Measurements from ENCODE around the gene KAZN.

The KAZN gene

DNA sequence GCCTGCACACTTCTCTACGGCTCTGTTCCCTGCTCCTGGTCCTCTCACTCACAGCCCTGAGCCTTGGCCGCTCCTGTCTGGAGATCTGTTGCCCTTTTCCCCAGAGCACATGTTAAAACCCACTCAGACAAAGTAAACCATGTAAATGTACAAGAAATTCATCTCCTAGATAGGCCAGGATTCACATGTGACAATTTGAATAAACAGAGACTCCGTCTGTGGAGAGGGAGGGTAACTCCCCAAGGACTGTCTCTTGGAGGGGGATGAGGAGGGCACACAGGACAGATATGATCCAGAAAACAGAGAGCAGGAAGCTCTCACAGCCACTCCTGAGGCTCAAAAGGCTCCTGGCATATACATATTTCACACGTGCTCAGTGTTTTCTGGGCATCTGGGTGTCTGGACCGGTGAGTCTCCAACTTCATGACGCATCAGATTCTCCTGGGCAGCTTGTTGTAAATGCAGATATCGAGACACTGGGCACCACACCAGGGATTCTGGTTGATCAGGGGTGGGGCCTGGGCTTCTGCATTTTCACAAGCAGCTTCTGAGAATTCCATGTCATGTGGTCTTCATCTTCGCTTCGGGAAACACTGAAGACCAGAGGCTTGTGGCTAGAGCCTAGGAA lies 6.4 kb upstream of the KAZN start:
- no peak overlapping the region for H3K9ac ChIP-seq (ENCODE audit: low read depth, low read length)

DNA sequence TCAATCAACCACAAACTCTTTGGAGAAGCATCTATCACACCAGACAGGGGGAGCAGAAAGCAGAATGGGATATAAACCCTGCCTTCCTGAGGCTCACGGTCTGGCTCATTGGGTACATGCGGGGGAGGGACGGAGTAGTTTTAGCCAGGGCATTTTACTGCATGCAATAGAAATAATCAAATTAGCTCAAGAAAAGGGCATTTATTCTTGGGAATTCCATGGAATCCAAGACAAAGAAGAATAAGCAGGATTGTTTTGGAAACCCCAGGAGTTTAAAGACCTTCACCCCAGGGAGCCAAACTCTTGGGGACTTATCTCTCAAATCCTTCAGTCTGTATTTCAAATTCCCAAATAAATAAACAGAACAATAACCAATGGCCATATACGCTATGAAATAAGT lies 5.2 kb upstream of the KAZN start:
- Histone ChIP-seq H3K4me3 (ENCODE audit: low read depth, low read length) (peak overlapping the region; percentile 6), H3K36me3 (ENCODE audit: control insufficient read depth, insufficient read depth, low read length) (no peaks in the 10 kb centered on the region), H3K27me3 (ENCODE audit: control insufficient read depth, insufficient read depth, low read length) (peaks cover 24% of the 10 kb centered on the region), H3K9ac (ENCODE audit: low read depth, low read length) (no peak overlapping the region), H3K9me3 (ENCODE audit: control insufficient read depth, insufficient read depth, low read length) (no peaks in the 10 kb centered on the region), H3K4me1 (ENCODE audit: control insufficient read depth, insufficient read depth, low read length) (peaks cover 35% of the 10 kb centered on the region)

More for the DNA sequence above, 6.4 kb upstream of the KAZN start:
- Histone ChIP-seq H3K27me3 (ENCODE audit: control insufficient read depth, insufficient read depth, low read length) (peaks cover 24% of the 10 kb centered on the region), H3K36me3 (ENCODE audit: control insufficient read depth, insufficient read depth, low read length) (no peaks in the 10 kb centered on the region), H3K9me3 (ENCODE audit: control insufficient read depth, insufficient read depth, low read length) (no peaks in the 10 kb centered on the region), H3K4me1 (ENCODE audit: control insufficient read depth, insufficient read depth, low read length) (peaks cover 33% of the 10 kb centered on the region), H3K4me3 (ENCODE audit: low read depth, low read length) (no peak overlapping the region)

DNA sequence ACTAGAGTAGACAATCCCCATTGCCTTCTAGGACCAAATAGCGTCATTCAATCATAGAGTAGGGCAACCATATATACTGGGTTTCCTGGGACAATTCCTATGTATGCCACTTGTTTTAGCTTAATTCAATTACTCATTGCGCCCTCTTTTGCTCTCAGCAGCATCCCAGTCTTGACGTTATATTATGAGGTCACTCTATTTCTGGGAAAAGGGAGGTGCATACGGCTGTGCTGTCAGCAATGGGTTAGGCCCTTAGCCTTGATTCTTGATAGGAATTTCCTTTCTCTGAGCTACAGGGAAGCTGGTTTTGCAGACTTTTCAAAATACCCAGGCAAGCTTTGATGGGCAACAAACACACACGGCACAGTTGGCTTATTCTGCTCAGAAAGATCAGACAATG lies 4.4 kb upstream of the KAZN start:
- peaks cover 24% of the 10 kb centered on the region for H3K27me3 ChIP-seq (ENCODE audit: control insufficient read depth, insufficient read depth, low read length)
- H3K36me3 ChIP-seq (ENCODE audit: control insufficient read depth, insufficient read depth, low read length): no peaks in the 10 kb centered on the region
- no peak overlapping the region for H3K9ac ChIP-seq (ENCODE audit: low read depth, low read length)
- no peak overlapping the region for H3K4me3 ChIP-seq (ENCODE audit: low read depth, low read length)
- peaks cover 35% of the 10 kb centered on the region for H3K4me1 ChIP-seq (ENCODE audit: control insufficient read depth, insufficient read depth, low read length)
- no peaks in the 10 kb centered on the region for H3K9me3 ChIP-seq (ENCODE audit: control insufficient read depth, insufficient read depth, low read length)

DNA sequence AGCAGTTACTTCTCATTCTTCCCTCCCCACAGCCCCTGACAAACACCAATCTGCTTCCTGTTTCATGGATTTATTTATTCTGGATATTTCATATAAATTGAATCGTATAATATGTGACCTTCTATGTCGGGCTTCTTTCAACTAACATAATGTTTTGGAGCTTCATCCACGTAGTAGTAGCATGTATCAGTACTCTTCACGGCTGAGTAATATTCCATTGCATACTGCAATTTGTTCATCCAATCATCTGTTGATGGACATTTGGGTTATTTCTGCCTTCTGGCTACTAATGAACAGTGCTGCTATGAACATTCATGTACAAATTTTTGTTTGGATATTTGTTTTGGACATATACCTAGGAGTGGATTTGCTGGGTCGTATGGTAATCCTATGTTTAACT lies 1.9 kb upstream of the KAZN start:
- H3K4me1 ChIP-seq (ENCODE audit: control insufficient read depth, insufficient read depth, low read length): peaks cover 47% of the 10 kb centered on the region
- no peaks in the 10 kb centered on the region for H3K9me3 ChIP-seq (ENCODE audit: control insufficient read depth, insufficient read depth, low read length)
- H3K36me3 ChIP-seq (ENCODE audit: control insufficient read depth, insufficient read depth, low read length): no peaks in the 10 kb centered on the region
- no peak overlapping the region for H3K9ac ChIP-seq (ENCODE audit: low read depth, low read length)
- peaks cover 31% of the 10 kb centered on the region for H3K27me3 ChIP-seq (ENCODE audit: control insufficient read depth, insufficient read depth, low read length)
- H3K4me3 ChIP-seq (ENCODE audit: low read depth, low read length): no peak overlapping the region

DNA sequence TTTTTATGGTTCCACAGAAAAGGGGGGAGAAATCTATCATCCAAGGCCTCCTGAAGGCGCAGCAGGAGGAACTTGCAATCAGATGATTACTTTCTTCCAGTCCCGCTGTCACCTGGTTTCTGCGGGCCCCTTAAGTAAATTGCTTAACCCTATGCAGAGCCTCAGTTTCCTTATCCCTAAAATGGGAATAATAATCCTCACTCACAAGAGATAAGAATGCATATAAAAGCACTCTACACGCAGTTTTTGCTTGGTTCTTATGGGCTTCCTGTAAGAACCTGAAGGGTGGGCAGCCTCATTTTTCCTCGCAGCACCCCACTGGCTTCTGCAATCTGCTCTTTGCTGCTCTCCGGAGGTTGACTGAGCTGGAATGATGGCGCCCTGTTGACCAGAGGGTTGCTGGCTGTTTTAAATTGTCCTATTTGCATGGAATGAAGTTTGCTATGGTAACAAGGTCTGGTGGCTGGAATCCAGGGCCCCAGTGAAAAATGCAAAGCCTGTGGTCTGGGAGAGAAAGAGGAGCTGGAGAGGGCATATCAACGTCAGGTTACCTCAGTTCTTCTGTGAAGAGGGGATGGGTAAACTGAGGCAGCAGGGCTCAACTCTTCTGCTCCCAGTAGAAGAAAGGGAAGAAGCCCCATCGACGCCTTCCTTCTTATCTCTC lies 1.0 kb upstream of the KAZN start:
- H3K27me3 ChIP-seq (ENCODE audit: control insufficient read depth, insufficient read depth, low read length): peaks cover 23% of the 10 kb centered on the region
- H3K9ac ChIP-seq (ENCODE audit: low read depth, low read length): no peak overlapping the region
- H3K36me3 ChIP-seq (ENCODE audit: control insufficient read depth, insufficient read depth, low read length): no peaks in the 10 kb centered on the region
- H3K4me3 ChIP-seq (ENCODE audit: low read depth, low read length): peak overlapping the region; percentile 75
- H3K9me3 ChIP-seq (ENCODE audit: control insufficient read depth, insufficient read depth, low read length): no peaks in the 10 kb centered on the region
- peaks cover 46% of the 10 kb centered on the region for H3K4me1 ChIP-seq (ENCODE audit: control insufficient read depth, insufficient read depth, low read length)

DNA sequence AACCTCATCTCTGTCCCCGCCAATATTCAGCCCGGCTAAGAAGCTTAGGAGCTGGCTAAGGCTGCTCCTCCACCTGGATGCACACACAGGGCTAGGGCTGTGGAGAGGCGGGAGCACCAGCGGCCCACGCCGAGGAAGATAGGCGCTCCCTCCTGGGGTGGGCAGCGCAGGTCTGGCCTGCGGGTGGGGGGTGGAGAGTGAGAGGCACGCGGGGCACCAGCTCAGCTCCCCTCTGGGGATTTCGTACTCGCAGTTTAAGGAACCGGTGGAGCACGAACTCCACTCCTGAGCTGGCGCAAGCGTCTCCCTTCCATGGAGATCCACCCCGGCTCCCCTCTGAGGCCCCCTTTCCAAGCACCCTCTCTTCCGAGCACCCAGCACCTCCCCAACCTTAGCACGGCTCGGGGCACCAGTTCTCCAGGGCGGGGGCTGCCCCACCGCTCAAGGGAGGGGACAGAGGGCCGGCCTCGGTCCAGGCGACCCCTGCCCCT lies 433 bp upstream of the KAZN start:
- Histone ChIP-seq H3K9ac (ENCODE audit: low read depth, low read length) (peak overlapping the region; percentile 68), H3K36me3 (ENCODE audit: control insufficient read depth, insufficient read depth, low read length) (no peaks in the 10 kb centered on the region), H3K4me1 (ENCODE audit: control insufficient read depth, insufficient read depth, low read length) (peaks cover 45% of the 10 kb centered on the region), H3K9me3 (ENCODE audit: control insufficient read depth, insufficient read depth, low read length) (no peaks in the 10 kb centered on the region), H3K27me3 (ENCODE audit: control insufficient read depth, insufficient read depth, low read length) (peaks cover 20% of the 10 kb centered on the region), H3K4me3 (ENCODE audit: low read depth, low read length) (peak overlapping the region; percentile 75)

DNA sequence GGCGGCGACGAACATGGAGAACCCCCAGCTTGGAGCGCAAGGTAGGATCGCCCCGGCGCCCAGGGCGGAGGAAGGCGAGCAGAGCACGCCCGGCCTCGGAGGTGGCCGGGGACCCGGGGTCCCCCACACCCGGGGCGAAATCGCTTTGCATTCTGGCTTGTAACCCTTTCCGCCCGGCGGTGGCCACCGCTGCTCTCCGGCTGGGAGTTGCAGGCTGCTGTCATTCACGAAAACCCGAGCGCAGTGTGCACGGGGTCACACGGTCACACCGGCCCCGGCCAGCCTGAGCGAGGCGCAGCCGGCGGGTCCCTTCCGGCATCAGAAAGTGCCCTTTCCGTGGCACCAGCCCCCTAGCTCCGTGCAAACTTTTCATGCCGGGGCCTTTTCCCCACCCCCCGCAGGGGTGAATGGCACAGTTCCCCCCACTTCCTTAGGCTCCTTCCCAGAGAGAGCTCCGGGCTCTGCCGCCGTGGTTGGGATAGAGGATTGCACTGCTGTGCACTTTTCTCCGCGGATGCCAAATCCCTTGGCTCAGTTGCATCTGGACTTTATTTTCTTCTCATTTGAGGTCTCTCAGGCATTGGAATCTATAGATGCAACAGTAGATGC lies 802 bp downstream of the KAZN start:
- Histone ChIP-seq H3K4me1 (ENCODE audit: control insufficient read depth, insufficient read depth, low read length) (peaks cover 38% of the 10 kb centered on the region), H3K27me3 (ENCODE audit: control insufficient read depth, insufficient read depth, low read length) (peaks cover 20% of the 10 kb centered on the region), H3K4me3 (ENCODE audit: low read depth, low read length) (peak overlapping the region; percentile 75), H3K9ac (ENCODE audit: low read depth, low read length) (peak overlapping the region; percentile 57), H3K9me3 (ENCODE audit: control insufficient read depth, insufficient read depth, low read length) (no peaks in the 10 kb centered on the region), H3K36me3 (ENCODE audit: control insufficient read depth, insufficient read depth, low read length) (no peaks in the 10 kb centered on the region)

DNA sequence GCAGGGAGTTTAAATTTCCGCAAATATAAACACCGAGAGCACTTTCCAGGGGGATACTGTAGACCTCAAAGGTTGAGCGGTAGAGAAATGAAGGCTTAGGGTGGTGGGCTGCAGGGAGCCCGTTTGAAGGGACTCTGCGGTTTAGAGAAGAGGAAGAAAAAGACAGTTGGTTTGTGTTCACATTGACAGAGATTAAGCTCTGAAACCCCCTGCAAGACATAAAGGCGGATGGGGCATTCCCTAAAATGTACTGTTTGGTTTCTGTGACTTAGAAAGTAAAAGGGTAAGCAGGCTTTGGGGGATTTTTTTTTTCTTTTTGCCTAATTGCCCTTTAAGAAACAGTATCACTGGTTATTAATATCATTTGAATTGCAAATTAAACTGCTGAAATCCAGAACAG lies 1.3 kb downstream of the KAZN start:
- no peaks in the 10 kb centered on the region for H3K9me3 ChIP-seq (ENCODE audit: control insufficient read depth, insufficient read depth, low read length)
- peak overlapping the region; percentile 75 for H3K4me3 ChIP-seq (ENCODE audit: low read depth, low read length)
- H3K27me3 ChIP-seq (ENCODE audit: control insufficient read depth, insufficient read depth, low read length): peaks cover 20% of the 10 kb centered on the region
- no peak overlapping the region for H3K9ac ChIP-seq (ENCODE audit: low read depth, low read length)
- no peaks in the 10 kb centered on the region for H3K36me3 ChIP-seq (ENCODE audit: control insufficient read depth, insufficient read depth, low read length)
- H3K4me1 ChIP-seq (ENCODE audit: control insufficient read depth, insufficient read depth, low read length): peaks cover 34% of the 10 kb centered on the region

DNA sequence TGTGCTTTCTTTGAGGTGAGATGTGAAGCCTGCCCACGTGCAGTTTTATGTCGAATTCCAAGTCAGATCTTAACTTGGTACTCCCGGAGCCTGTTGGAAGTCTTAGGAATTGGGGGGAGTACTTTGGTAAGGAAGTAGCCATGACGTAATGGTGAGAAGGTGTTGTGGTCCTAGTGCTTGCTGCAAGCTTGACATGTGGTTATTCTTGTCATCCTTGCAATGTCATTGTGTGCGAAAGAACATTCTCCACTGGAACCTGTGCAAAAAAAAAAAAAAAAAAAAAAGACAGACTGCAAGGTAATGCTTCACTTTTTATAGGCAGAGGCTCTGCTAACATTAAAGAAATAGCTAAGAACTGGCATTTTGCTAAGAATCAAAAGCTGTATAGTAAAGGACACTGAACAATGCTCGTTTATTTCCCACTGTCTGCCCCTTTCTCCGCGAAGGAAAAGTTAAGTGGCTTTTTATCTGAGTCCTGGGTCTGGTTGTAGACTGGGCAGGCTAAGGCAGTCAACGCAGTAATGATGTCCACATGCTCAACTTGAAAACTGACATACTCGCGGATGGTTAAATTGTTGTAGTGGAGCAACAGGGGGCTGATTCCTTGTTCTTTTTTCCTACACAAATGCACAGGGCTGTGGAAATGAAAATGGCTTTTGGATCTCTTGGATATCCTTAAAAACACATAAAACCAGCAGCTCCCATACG lies 2.1 kb downstream of the KAZN start:
- H3K27me3 ChIP-seq (ENCODE audit: control insufficient read depth, insufficient read depth, low read length): peaks cover 20% of the 10 kb centered on the region
- no peaks in the 10 kb centered on the region for H3K36me3 ChIP-seq (ENCODE audit: control insufficient read depth, insufficient read depth, low read length)
- peak overlapping the region; percentile 75 for H3K4me3 ChIP-seq (ENCODE audit: low read depth, low read length)
- no peaks in the 10 kb centered on the region for H3K9me3 ChIP-seq (ENCODE audit: control insufficient read depth, insufficient read depth, low read length)
- peaks cover 34% of the 10 kb centered on the region for H3K4me1 ChIP-seq (ENCODE audit: control insufficient read depth, insufficient read depth, low read length)
- H3K9ac ChIP-seq (ENCODE audit: low read depth, low read length): no peak overlapping the region

DNA sequence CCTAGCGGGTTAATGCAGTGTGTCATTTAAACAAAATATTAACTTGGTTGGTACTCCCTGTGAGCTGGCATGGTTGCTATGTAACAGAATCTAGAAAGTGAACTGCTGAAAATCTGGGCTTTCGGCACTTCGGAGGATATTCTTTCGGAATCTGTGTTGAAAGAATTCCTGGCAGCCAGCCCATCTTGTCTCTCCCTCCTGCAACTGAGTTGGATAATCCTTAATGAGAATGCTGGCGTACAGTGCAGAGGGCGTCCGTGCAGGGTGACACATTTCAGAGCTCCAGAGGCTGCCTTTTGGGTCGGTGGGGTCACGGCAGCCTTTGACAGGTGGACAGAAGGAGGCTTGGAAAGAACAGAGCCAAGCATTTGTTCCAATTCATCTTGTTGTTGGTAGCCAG lies 3.7 kb downstream of the KAZN start:
- no peaks in the 10 kb centered on the region for H3K36me3 ChIP-seq (ENCODE audit: control insufficient read depth, insufficient read depth, low read length)
- peaks cover 13% of the 10 kb centered on the region for H3K27me3 ChIP-seq (ENCODE audit: control insufficient read depth, insufficient read depth, low read length)
- H3K4me1 ChIP-seq (ENCODE audit: control insufficient read depth, insufficient read depth, low read length): peaks cover 34% of the 10 kb centered on the region
- no peak overlapping the region for H3K9ac ChIP-seq (ENCODE audit: low read depth, low read length)
- H3K4me3 ChIP-seq (ENCODE audit: low read depth, low read length): no peak overlapping the region
- no peaks in the 10 kb centered on the region for H3K9me3 ChIP-seq (ENCODE audit: control insufficient read depth, insufficient read depth, low read length)

DNA sequence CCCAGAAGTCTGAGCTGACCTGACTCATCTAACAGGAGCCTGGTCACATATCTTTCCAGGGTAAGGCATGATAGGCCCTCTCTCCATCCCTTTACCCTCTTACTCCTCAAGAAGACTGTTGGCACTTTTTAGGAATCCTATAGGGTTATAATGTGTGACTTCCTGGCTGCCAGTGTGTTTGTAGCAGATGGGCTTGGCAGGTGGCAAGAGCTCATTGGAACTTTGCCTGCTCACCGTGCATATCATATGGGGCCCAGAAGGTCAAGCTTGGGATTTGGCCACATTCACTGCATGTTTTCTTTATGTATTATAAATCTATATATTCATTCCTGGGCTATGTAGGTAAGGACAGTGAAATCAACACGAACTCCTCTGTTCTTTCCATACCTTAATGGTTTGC lies 5.2 kb downstream of the KAZN start:
- H3K9me3 ChIP-seq (ENCODE audit: control insufficient read depth, insufficient read depth, low read length): no peaks in the 10 kb centered on the region
- H3K9ac ChIP-seq (ENCODE audit: low read depth, low read length): no peak overlapping the region
- no peaks in the 10 kb centered on the region for H3K36me3 ChIP-seq (ENCODE audit: control insufficient read depth, insufficient read depth, low read length)
- H3K27me3 ChIP-seq (ENCODE audit: control insufficient read depth, insufficient read depth, low read length): peaks cover 13% of the 10 kb centered on the region
- peaks cover 31% of the 10 kb centered on the region for H3K4me1 ChIP-seq (ENCODE audit: control insufficient read depth, insufficient read depth, low read length)
- no peak overlapping the region for H3K4me3 ChIP-seq (ENCODE audit: low read depth, low read length)
